ENCODE measurements around the gene PALLD.

The PALLD gene

GRCh38 chr4:168740691-168741090 lies 243.8 kb downstream of the PALLD start:
- no peak for DNase-seq

GRCh38 chr4:168741281-168742173 lies 244.7 kb downstream of the PALLD start:
- DNase-seq = no peak

- no peak for DNase-seq
Measured at GRCh38 chr4:168743131-168743530, 246.3 kb downstream of the PALLD start.

GRCh38 chr4:168743601-168744000 lies 246.7 kb downstream of the PALLD start:
- no peak for DNase-seq

- DNase-seq = no peak
Measured at GRCh38 chr4:168744021-168744420, 247.2 kb downstream of the PALLD start.

GRCh38 chr4:168748807-168749206 lies 252.0 kb downstream of the PALLD start:
- DNase-seq = no peak

- no peak for DNase-seq
Measured at GRCh38 chr4:168751263-168752225, 254.7 kb downstream of the PALLD start.

- no peak for DNase-seq
Measured at GRCh38 chr4:168755598-168756477, 259.0 kb downstream of the PALLD start.

GRCh38 chr4:168757500-168757899 lies 260.6 kb downstream of the PALLD start:
- no peak for DNase-seq

GRCh38 chr4:168758351-168758876 lies 261.6 kb downstream of the PALLD start:
- no peak for DNase-seq

GRCh38 chr4:168759321-168759720 lies 262.5 kb downstream of the PALLD start:
- DNase-seq = no peak

- peak; percentile 2 for DNase-seq
Measured at GRCh38 chr4:168759959-168760527, 263.2 kb downstream of the PALLD start.

- DNase-seq = no peak
Measured at GRCh38 chr4:168761066-168761465, 264.2 kb downstream of the PALLD start.

- no peak for DNase-seq
Measured at GRCh38 chr4:168765322-168765721, 268.5 kb downstream of the PALLD start.

GRCh38 chr4:168765726-168766125 lies 268.9 kb downstream of the PALLD start:
- no peak for DNase-seq

- no peak for DNase-seq
Measured at GRCh38 chr4:168766604-168767316, 269.9 kb downstream of the PALLD start.

- DNase-seq = no peak
Measured at GRCh38 chr4:168769416-168769815, 272.6 kb downstream of the PALLD start.

- no peak for DNase-seq
Measured at GRCh38 chr4:168769837-168770236, 273.0 kb downstream of the PALLD start.

- no peak for DNase-seq
Measured at GRCh38 chr4:168771251-168771650, 274.4 kb downstream of the PALLD start.

- no peak for DNase-seq
Measured at GRCh38 chr4:168773388-168774195, 276.7 kb downstream of the PALLD start.
